Esophagus muscularis mucosa (tissue), 4 donors: Measurements from ENCODE around the gene PXMP4. TPM values are rescaled to one million over a fixed set of nuclear protein-coding genes. Genes with fewer than 3 reads are reported as not detected.

Experiments
- DNase-seq: peaks from one replicate; pipeline ENCODE4 v3.0.0-alpha.2; 2017; ENCODE audit errors: extremely low spot score
- H3K27ac ChIP-seq, 4 donors: fragments of 200-600 bp; sonication (generic); replicated peaks in 1 of 4; 1 replicate in 3 of 4; 2 replicates in 1 of 4; pipeline ENCODE4 v1.5.1; 2016 to 2019; ENCODE audit warnings: mild to moderate bottlenecking in 1 of 4
- H3K27me3 ChIP-seq, 4 donors: fragments of 200-600 bp; sonication (generic); one replicate each; pipeline versions ENCODE4 v1.5.1 to v1.6.0; 2016 to 2019
- H3K36me3 ChIP-seq, 4 donors: fragments of 200-600 bp; sonication (generic); one replicate each; pipeline ENCODE4 v1.5.1; 2016 to 2019
- H3K4me1 ChIP-seq, 4 donors: fragments of 200-600 bp; sonication (generic); one replicate each; pipeline ENCODE4 v1.5.1; 2016 to 2019
- H3K4me3 ChIP-seq, 4 donors: fragments of 200-600 bp; sonication (generic); 1 replicate in 2 of 4; 2 replicates in 2 of 4; pipeline ENCODE4 v1.5.1; 2016 to 2019; ENCODE audit warnings: mild to moderate bottlenecking in 4 of 4, moderate library complexity in 1 of 4
- H3K9me3 ChIP-seq, 4 donors: fragments of 200-600 bp; sonication (generic); 1 replicate in 3 of 4; 2 replicates in 1 of 4; pipeline ENCODE4 v1.5.1; 2016 to 2019
- CTCF ChIP-seq, 3 experiments: fragments of 200-600 bp in 2 of 3; fragments of 450-650 bp in 1 of 3; sonication (generic) in 2 of 3; IDR thresholded peaks; one replicate each; pipeline ENCODE4 v1.5.1; 2017 to 2019; ENCODE audit warnings: antibody characterized with exemption in 3 of 3, mild to moderate bottlenecking in 2 of 3, moderate library complexity in 1 of 3
- EP300 ChIP-seq: sonication (generic); formaldehyde crosslinking; IDR thresholded peaks from one replicate; pipeline ENCODE4 v1.6.1; 2017; ENCODE audit warnings: antibody characterized with exemption
- POLR2A ChIP-seq: fragments of 450-650 bp; IDR thresholded peaks from one replicate; pipeline ENCODE4 v1.6.1; 2017; ENCODE audit warnings: antibody characterized with exemption, moderate library complexity, mild to moderate bottlenecking, low read depth
- POLR2AphosphoS5 ChIP-seq, 2 donors: sonication (generic); formaldehyde crosslinking; IDR thresholded peaks; one replicate each; pipeline ENCODE4 v1.6.1; 2017; ENCODE audit warnings: antibody characterized with exemption in 2 of 2
- WGBS: methylation state at CpG from one replicate; pipeline ENCODE4 v1.1.5; 2018; 5-methylcytosine and 5-hydroxymethylcytosine counted together
- intact Hi-C: fragments of 100-400 bp; cut with DNase I; formaldehyde crosslinking; loops from one replicate; pipeline ENCODE4 v1.15.1; 2023
- total RNA-seq, 4 donors: library from RNA; depleted of rRNA; stranded (reverse); fragments of >200 nt; gene quantifications; one replicate each; pipeline versions ENCODE4 v1.1.0 to v1.2.1, GENCODE V29; 2016

Gene PXMP4
- total RNA-seq = 10 to 100 TPM in 2 of 4 donors, 1 to 10 TPM in 2; 4.5 to 13.0 (median 9.2) TPM

- Histone ChIP-seq H3K27me3 (no peaks in the 10 kb centered on the region), H3K4me1 (peaks cover 11 to 24% (median 20%) of the 10 kb centered on the region in 4 donors), H3K9me3 (no peaks in the 10 kb centered on the region), H3K36me3 (peaks cover 0 to 4% (median 1%) of the 10 kb centered on the region in 4 donors), H3K4me3 (peak within 1 kb of the TSS; percentile 64 to 89 (median 86)), H3K27ac (peak within 1 kb of the TSS; percentile 68 to 84 (median 78))
- TF ChIP-seq POLR2AphosphoS5 (IDR thresholded peaks at IDR 0.05) (peak; percentile 78 to 85), CTCF (IDR thresholded peaks at IDR 0.05) (peak in 1 of 3 experiments; percentile 27), POLR2A (no peak)
- peak; percentile 99 for DNase-seq
- 10% methylated on average over 18 of the region's 46 CpGs for WGBS
- intact Hi-C loops = no loop called here
Observed at GRCh38 chr20:33719989-33720709, at the start of gene PXMP4. Gene PXMP4 (minus strand): TSS chr20:33720310. CDS start chr20:33720207, 103 bp downstream.

GRCh38 chr20:33769043-33769442, 48.9 kb upstream of the PXMP4 start:
- H3K36me3 ChIP-seq = peaks cover 8 to 56% (median 32%) of the 10 kb centered on the region in 4 donors
- no peak overlapping the region for H3K27ac ChIP-seq
- H3K4me3 ChIP-seq = no peak overlapping the region
- H3K27me3 ChIP-seq = no peaks in the 10 kb centered on the region
- no peak for DNase-seq
- intact Hi-C loops = no loop called here
- no peaks in the 10 kb centered on the region for H3K4me1 ChIP-seq
- H3K9me3 ChIP-seq = no peaks in the 10 kb centered on the region
- TF ChIP-seq POLR2AphosphoS5 (IDR thresholded peaks at IDR 0.05) (no peak), EP300 (no peak), POLR2A (no peak)
- 90% methylated on average over 3 of the region's 4 CpGs for WGBS

GRCh38 chr20:33767777-33768138, 47.6 kb upstream of the PXMP4 start:
- intact Hi-C loops = no loop called here
- WGBS = 100% methylated on average over 2 of the region's 2 CpGs
- peaks cover 12 to 59% (median 33%) of the 10 kb centered on the region in 4 donors for H3K36me3 ChIP-seq
- no peak for DNase-seq
- H3K27ac ChIP-seq = no peak overlapping the region
- H3K9me3 ChIP-seq = no peaks in the 10 kb centered on the region
- no peaks in the 10 kb centered on the region for H3K4me1 ChIP-seq
- no peaks in the 10 kb centered on the region for H3K27me3 ChIP-seq
- TF ChIP-seq POLR2A (no peak), POLR2AphosphoS5 (IDR thresholded peaks at IDR 0.05) (no peak), EP300 (no peak), CTCF (IDR thresholded peaks at IDR 0.05) (no peak)
- H3K4me3 ChIP-seq = no peak overlapping the region

- intact Hi-C loops = no loop called here
- 93% methylated on average over 6 of the region's 9 CpGs for WGBS
- H3K4me3 ChIP-seq = no peak overlapping the region
- no peaks in the 10 kb centered on the region for H3K4me1 ChIP-seq
- TF ChIP-seq EP300 = no peak
- no peak for TF ChIP-seq POLR2A
- TF ChIP-seq CTCF (IDR thresholded peaks at IDR 0.05) = no peak
- no peak for TF ChIP-seq POLR2AphosphoS5 (IDR thresholded peaks at IDR 0.05)
- H3K27me3 ChIP-seq = no peaks in the 10 kb centered on the region
- peaks cover 12 to 61% (median 34%) of the 10 kb centered on the region in 4 donors for H3K36me3 ChIP-seq
- no peak for DNase-seq
- no peak overlapping the region for H3K27ac ChIP-seq
- no peaks in the 10 kb centered on the region for H3K9me3 ChIP-seq
Observed at GRCh38 chr20:33766686-33767085, 46.6 kb upstream of the PXMP4 start.

- 93% methylated on average over 5 of the region's 5 CpGs for WGBS
- intact Hi-C loops = no loop called here
Observed at GRCh38 chr20:33765592-33765991, 45.5 kb upstream of the PXMP4 start.

More at GRCh38 chr20:33765592-33765991, 45.5 kb upstream of the PXMP4 start:
- H3K36me3 ChIP-seq = peaks cover 12 to 65% (median 37%) of the 10 kb centered on the region in 4 donors
- H3K27me3 ChIP-seq = no peaks in the 10 kb centered on the region
- H3K9me3 ChIP-seq = no peaks in the 10 kb centered on the region
- no peaks in the 10 kb centered on the region for H3K4me1 ChIP-seq
- H3K4me3 ChIP-seq = no peak overlapping the region
- DNase-seq = no peak
- no peak overlapping the region for H3K27ac ChIP-seq
- TF ChIP-seq CTCF (IDR thresholded peaks at IDR 0.05) (no peak), EP300 (no peak), POLR2AphosphoS5 (IDR thresholded peaks at IDR 0.05) (no peak), POLR2A (no peak)
